Inflammatory macrophage treated with lipopolysaccharide for 1 hour (primary cell): ENCODE measurements around the gene SH2D3C.
"Not testable (repeated sequence)": the region's sequence is repeated elsewhere in the genome, so short reads cannot be mapped to it uniquely, and the experiment has no call there.

Experiments
- DNase-seq, 2 donors: peaks; one replicate each; pipeline ENCODE4 v3.0.0-alpha.2; 2020 to 2022

The SH2D3C gene

DNA sequence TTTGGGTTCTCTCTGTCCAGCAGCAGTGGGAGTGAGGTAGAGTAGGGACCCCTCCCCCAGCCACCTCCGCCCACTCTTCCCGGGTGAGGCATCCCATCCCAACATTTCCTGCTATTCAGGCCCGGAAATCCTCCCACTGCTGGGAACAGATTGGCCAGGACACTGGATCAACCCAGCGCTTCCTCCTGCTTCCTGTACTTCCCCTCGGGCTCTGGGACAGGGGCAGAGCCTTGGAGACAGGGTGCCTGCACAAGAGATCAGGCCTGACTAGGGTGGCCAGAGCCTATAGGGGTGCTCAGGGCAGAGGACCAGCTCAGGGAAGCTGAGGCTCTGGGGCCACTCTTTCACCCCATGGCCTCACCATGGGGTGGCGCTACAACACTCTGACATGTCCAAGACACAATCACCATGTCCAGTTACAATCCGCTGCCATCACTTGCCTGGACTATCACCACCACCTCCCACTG, 14.5 kb downstream of the SH2D3C start:
- DNase-seq = peak; percentile 69 to 71

DNA sequence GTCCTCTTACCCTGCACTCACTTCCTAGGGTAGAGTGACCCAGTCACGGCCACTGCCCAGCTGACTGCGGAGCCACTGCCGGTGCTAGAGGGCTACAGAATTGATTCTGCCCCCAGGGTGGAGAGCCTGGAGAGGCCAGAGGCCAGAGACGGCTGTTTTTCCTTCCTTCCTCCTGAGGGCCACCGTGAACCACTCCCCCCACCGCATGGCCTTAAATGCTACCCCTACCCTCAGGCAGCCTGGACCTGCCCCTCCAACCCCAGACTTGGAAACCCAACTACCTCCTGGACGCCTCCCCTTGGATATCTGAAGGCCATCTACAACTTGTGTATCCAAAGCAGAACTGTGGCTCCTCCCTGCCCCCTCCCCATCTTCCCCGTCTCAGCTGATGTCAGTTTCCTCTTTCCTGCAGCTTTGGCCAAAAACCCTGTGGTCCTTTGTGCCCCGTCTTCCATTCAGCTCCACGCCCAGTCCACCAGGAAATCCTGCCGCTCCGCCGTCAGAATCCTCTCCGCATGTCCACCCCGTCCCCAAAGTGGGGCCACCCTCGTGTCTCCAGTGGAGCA, 16.3 kb downstream of the SH2D3C start:
- peak in 1 of 2 donors; percentile 61 for DNase-seq

DNA sequence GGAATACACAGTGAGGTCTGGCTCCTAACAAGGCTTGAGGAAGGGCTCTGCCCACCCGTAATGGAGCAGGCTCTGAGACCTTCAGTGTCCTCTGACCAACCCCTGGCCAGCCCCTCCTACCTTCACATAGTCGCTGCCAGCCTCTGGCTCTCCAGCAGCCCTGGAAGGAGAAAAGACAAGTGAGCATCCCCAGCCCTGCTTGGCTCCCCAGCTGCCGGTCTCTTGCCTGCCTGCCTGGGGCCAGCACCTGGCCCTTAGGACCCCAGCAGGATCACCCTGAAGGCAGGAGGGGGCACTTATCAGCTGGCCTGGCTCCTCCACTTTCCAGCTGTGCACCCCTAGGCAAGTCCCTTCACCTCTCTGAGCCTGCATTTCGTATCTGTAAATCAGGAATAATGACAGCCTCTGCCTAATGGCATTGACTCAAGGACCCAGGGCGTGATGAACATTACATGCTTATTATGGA, 16.9 kb downstream of the SH2D3C start:
- DNase-seq = no peak

DNA sequence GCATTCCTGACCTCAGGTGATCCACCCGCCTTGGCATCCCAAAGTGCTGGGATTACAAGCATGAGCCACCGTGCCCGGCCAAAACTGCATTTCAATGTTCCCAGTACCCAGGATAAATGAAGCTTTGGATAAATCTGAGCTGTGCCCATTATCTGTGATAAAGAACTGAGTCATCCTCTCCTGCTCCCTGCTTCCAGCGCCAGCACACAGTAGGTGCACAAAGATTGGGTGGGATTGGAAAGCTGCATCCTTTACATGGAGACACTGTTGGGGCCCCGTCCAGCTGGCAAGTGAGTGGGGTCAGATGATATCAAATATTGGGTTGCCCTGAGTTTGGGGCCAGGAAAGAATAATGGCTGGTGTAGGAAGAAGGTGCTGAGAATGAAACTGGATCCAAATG, 17.4 kb downstream of the SH2D3C start:
- no peak for DNase-seq

DNA sequence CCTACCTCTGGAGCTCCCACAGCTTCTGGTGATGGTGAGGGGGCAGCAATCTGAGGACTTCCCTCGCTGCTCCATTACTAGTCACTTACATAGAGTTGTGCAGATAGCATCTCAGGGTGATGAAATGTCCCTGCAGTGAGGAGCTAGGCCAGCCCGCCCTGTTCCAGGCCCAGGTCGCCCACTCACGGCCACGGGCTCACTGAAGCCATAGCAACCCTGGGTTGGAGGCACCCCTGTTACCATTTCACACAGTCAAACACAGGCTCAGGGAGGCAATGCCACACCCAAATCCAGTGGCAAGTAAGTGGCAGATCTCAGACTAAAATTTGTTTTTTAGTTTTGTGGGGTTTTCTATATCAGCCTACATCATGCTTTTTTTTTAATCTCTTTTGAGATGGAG, 19.6 kb downstream of the SH2D3C start:
- no peak for DNase-seq

DNA sequence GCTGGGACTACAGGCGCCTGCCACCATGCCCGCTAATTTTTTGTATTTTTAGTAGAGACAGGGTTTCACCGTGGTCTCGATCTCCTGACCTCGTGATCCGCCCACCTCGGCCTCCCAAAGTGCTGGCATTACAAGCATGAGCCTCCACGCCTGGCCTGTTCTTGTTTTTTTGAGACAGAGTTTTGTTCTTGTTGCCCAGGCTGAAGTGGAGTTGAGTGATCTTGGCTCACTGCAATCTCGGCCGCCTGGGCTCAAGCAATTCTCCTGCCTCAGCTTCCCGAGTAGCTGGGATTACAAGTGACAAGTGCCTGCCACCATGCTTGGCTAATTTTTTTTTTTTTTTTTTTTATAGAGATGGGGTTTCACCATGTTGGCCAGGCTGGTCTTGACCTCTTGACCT, 21.7 kb downstream of the SH2D3C start:
- not testable (repeated sequence) for DNase-seq

DNA sequence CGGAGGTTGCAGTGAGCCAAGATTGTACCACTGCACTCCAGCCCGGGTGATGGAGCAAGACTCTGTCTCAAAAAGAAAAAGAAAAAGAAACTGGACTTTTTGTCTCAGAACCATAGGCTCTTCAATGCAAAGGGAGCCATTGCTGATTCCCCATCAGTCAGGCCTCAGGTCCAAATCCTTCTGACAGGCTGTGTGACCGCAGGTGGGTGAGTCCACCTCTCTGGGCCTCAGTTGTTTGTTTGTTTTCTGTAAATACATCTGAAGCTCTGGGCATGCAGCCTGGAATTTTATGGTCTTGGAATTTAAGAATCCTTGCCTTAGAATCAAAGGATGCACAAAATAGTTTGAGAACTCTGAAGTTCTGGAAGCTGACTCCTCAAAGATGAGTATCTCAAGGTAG, 22.2 kb downstream of the SH2D3C start:
- no peak for DNase-seq

DNA sequence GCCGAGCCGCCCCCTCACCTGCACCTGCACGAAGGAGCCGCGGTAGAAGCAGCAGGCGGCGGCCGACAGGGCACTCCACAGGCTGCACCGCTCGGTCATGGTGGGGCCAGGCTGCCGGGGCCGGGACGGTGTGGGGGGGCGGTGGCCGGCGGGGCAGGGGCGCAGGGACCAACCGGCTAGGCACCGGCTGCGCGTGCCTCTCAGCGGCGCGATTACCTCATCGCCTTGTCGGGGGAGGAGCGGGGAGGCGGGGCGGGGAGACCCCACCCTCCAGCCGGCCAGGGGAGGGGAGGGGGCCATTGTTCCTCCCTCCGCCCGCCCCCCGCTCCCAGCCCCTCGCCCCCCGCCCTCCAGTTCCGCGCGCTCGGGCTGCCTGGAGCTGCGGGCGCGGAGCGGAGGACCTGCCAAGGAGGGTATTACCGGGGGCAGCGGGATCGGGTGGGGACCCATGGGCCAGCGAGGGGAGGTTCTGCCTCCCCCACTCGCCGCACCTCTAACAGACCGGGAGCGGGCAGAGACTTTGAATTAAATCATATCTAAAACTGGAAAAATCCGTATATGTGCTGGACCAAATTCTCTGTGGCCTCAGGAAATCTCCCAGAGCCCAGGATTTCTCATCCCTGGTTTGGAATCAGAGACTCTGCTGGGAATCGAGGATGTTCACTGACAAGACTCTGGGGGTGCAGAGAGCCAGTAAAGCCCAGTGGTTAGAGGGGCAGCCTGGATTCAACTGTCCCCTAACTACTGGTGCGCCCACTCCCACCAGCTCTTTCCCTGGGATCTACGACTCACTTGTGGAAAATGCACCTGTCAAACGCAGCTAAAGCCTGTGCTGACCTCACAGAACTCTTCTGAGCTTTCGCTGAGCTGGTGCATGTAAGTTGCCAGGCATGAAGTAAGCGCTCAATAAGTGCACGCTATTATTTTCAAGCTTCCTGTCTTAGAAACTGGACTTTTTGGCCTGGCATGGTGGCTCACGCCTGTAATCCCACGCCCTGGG, 23.1 kb downstream of the SH2D3C start:
- DNase-seq = no peak

DNA sequence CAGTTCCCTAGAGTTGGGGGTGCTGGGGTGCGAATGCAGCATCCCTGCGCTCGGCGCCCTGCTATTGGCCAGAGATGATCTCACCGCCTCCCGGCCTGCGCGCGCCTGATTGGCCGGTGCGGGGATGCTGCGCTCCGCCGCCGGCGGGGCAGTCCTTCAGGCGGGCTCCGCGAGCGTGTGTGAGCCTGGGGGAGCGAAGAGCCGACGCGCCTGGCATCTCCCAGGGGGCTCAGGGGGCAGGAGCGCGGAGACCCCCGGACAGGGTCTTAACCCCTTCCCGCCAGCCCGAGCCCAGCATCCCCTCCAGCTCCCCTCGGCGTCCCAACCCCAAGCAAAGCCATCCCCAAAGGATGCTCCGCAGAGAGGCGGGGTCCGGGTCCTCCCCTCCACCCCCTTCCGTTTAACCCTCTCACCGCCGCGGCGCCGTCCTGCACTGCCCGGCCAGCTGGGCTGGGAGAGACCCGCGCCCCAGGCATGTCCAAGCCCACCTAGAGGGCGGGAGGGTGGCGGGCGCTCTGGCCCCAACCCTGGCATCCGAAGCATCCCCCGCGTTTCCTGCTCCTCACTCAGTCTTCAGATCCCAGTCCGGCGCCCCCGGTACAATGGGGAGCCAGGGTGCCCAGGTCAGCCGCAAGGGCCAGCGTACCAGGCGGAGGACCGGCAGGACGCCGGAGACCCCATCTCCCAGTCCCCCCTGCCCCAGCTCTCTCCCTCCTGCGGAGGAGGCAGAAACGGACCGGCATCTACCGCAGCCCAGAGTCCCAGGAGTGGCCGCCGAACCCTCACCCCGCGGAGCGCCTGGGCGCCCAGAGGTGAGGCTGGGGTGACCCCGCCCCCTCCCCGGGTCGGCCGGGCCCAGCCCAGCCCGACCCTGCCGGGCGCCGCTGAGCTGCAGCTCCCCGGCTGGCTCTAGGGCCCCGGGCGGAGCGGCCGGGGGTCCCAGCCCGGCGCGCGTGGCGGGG, 24.1 kb downstream of the SH2D3C start:
- no peak for DNase-seq

DNA sequence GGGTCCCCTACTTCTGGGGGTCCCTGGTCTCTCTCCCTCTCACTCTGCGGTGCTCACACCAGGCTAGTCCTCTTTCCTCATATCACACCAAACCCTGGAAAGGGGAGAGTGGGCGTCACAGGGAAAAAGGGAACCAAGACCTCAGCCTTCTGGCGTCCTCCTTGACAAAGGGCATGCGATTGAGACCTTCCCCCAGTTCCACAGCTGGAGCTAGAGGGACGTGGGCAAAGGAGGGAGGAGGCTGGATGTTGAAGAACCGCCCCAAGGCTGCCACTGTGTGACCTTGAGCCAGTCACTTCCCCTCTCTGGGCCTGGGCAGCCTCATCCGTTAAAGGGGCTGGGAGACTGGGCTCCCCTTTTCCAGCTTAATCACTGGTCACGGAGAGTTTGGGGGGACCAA, 24.8 kb downstream of the SH2D3C start:
- DNase-seq = peak in 1 of 2 donors; percentile 57

DNA sequence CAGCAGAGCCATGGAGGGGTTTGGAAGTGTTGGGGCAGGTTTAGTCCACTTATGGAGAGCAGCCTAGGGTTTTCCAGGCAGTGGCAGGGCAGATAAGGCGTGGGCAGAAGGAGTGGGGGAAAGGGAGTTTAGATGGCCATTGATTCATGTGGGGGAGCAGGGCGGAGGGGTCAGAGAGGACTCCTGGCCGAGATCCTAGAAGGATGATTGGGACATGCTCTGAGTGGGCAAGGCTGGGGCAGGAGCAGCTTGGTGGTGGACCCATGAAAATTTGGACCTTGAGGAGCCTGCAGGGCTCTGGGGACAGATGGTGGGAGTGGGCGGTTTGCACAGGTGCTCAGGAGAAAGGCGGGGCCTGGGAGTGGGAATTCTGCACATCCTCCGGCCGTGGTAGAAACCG, 25.3 kb downstream of the SH2D3C start:
- no peak for DNase-seq

DNA sequence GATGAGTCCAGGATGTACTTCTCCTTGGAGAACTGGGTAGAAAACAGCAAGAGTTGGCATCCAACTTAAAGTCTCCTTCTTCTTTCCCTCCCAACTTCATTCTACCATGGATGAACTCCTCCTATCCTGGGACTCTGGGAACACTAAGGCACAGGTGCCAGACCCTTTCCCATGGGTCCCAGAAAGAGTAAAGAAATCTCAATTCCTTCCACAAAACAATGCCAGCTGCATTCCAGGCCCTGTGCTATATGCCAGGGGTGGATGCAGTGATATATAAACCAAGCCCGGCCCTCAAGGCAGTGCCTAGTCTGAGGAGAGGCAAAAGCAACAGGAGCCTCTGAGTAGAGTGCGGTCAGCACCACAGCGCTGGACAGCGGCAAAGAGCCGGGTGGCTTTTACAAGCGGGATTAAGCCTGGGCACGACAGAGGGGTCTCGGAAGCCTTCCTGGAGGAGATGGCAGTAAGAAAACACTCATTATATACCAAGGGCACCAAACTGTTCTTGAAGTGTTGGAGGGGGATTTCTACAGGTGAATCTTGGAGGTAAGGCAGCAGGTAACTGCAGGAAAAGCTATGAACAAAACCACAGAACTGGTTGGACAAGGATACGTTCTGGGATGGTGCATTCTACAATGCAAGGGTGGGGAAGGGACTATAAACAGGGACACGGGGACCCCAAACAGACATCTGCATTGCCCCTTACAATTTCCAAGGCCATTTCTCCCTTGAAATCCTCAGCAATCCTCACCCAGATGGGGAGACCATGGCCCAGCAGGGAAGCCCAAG, 27.0 kb downstream of the SH2D3C start:
- DNase-seq = no peak

DNA sequence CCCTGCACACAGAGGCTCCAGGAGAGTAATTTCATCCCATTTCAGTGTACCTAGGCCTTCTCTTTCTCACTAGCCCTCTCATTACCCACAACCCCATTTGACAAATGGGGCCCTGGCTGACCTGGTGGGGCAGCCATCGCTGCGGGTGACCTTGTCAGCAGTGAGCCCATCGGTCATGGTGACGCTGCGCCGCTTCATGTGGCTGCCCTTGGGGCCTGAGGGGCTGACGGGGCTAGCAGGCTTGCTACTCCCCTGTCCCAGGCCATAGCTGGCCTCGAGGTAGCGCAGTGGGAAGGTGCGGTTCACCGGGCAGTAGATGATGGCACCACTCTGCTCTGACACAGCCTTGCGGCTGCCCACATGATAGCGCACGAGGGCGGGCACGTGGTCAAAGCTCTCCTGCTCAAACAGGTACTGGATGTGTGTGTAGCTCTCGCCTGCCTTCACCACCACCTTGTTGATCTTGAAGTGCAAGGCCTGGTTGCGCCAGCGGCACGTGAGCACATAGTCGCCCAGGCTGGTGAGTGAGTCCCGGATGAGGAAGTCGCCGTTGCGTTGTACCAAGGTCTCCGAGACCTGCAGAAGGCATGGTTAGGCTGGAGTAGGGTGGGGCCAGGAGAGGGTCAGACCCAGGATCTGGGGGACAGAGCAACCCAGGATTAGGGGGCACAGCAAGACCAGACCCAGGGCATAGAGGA, 29.2 kb downstream of the SH2D3C start:
- no peak for DNase-seq

DNA sequence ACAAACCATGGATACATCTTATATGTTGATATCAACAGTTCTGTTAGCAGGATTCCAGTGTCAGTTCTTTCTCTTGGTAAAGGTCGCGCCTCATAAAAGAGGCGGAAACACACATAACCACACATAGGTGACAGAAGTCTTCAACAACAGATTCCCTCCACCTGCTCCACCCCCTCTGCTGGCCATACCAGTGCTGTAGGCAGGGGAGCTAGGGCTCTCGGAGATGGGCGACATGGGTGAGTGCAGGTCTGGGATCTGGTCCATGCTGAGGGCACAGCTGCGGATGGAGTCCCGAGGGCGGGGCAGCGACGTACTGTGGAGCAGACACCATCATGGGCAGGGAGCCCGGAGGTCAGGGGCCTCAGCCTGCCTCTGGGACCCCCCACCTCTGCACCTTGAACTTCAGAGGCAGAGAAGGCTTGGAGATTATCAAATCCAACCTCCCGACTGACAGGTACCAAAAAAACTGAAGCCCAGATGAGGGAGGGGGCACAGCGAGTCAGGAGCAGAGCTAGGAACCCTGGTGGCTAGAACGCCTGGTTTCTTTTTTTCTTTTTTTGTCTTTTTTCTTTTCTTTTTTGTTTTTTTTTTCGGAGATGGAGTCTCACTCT, 31.4 kb downstream of the SH2D3C start:
- DNase-seq = no peak

DNA sequence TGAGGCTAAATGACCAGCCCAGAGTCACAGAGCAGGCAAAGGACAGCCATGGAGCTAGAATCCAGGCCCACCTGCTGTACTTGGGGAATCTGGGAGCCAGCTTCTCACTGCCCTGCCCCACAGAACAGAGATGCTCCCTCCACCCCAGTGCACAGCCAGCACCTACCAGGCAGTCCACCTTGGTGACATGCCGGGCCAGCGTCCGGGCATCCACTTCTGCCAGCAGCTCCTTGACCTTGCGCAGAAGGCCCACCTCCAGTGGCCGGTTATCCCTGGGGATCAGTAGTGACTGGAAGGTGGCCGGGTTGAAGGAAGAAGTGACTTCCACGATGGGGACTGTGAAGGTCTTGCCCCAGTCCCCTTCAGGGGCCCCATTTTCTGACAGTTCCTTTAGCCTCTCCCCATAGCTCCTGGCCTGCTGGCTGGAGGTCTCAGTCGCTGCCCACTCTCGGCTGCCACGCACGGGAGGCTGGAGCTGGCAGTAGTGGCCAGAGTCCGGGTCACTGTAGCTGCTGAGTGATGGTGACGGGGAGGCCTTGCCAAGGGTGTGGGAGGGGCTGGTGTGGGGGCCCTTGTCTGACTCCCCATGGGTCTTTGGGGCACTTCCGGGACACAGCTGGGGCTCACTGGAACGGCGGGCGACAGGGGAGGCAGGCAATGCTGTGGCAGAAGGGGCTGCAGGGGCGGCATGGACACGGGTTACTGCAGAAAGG, 33.9 kb downstream of the SH2D3C start:
- no peak for DNase-seq

DNA sequence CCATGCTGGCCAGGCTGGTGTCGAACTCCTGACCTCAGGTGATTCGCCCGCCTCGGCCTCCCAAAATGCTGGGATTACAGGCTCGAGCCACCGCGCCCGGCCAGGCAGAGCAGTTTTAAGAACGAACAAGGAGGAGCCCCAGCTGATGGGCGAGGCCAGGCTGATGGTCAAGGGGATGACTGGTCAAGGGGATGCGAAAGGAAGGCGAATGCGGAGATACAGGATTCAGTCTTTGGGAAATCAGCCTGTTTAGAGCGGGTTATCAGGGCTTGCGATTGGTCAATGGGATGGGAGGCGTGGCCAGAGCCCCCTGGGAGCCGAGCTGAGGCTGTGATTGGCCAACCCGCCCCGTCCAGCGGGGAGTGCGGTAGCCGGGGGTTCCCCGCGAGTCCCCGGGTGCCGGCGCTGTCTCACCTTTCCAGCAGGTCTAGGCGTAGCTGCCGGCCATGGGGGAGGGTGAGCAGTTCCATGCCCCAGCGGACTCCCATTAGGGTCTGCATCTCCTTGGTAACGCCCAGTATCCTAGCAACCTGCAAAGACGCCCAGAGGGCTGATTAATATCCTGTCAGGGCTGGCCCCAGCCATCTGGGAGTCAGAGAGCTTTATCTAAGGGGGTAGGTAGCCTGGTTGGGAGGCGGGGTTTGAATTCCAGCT, 35.9 kb downstream of the SH2D3C start:
- DNase-seq = no peak

DNA sequence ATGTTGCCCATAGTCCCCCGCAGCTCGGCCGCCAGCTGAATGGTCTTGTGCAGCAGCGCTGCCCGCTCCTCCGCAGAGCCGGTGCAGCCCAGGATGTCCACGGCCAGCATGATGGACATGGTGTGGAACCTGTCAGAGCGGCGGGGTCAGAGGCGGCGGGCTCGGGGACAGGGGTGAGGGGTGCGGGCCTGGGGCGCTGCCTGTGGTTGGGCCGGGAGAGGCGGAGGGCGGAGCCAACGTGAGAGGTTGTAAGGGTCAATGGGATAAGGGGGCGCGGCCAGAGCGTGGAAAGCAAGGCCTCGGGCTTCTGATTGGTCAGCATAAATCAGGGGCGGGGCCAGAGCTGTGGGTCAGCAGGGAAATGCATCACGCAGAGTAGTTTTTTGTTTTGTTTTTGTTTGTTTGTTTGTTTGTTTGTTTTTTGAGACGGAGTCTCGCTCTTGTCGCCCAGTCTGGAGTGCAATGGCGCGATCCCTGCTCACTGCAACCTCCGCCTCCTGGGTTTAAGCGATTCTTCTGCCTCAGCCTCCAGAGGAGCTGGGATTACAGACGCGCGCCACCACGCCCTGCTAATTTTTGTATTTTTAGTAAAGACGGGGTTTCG, 36.5 kb downstream of the SH2D3C start:
- no peak for DNase-seq

DNA sequence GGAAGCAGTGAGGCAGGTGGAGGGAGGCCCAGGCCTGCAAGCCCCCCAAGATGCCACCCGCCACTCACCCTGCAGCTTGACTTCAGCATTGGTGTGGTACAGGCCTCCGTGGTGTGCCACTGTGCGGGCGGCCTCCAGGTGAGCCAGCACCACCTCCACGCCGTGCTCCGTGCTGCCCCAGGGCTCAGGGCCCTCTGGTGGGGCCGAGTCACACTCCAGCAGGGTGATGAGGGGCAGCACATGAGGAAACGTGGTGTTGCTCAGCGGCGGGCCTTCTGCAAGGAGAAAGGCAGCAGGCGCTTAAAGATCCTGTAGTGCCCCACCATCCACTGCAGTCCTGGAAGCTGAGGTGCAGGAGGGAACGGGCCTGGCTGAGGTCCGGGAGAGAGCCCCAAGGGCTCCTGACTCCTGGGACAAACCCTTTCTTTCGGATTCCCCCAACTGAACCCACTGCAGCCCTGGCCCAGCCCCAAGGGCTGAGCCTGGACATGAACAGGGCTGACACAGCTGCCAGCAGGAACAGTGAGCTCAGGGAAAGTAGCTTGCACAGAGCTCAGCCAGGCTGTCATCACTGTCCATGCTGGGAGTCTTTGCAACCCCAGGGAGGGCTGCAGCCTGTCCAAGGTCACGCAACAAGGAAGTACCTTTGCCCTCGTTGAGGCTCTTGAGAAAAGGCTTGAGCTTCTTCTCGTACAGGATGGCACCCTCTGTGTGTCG, 38.7 kb downstream of the SH2D3C start:
- peak in 1 of 2 donors; percentile 33 for DNase-seq

DNA sequence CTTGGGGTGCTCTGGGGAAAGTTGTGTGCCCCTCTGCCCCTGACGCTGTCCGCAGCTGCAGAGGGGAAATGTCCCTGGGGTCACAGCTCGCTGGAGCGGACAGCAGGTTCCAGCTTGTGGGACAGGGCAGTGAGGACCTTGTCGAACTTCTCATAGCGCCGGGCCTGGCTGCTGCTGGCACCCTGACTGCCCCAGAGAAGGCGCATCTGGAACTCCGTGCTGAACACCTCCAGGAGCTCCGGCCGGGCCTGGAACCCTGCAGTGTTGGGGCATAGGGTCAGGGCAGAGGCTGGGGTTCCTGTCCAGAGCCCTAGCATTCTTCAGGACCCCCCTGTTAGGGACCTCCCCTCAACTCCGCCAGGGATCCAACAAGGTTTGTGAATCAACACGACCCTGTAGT, 39.8 kb downstream of the SH2D3C start:
- DNase-seq = no peak
